GM13976 (cell line): ENCODE data around the gene RPL4.

Experiments used
- DNase-seq: peaks from one replicate; pipeline ENCODE4 v3.0.0; 2012; ENCODE audit warnings: low spot score
- CTCF ChIP-seq: IDR thresholded peaks from 2 replicates; pipeline ENCODE4 v1.5.1; 2012; ENCODE audit warnings: borderline replicate concordance, mild to moderate bottlenecking; ENCODE audit not compliant: insufficient read depth; ENCODE audit errors: extremely low read depth, missing control alignments, control extremely low read depth
- in situ Hi-C: fragments of 300-500 bp; cut with MboI; formaldehyde crosslinking; loops from one replicate; pipeline ENCODE4 v1.12.0; 2022; ENCODE audit warnings: low sequenced_read_pairs, mixed read lengths, inconsistent platforms; ENCODE audit not compliant: unreplicated experiment

The RPL4 gene

GRCh38 chr15:66498501-66499386, 5.9 kb downstream of the RPL4 start:
- in situ Hi-C loops = loop anchor here (10.0 kb wide), 1 partner anchor 114 kb away; the partner anchor contains the start of gene MAP2K1
- DNase-seq = no peak
- peak; percentile 25 for TF ChIP-seq CTCF

GRCh38 chr15:66497502-66498455, 6.9 kb downstream of the RPL4 start, which contains the start of gene SNAPC5:
Gene SNAPC5 (minus strand): TSS chr15:66497762. CDS start chr15:66497731, 31 bp downstream.
- peak; percentile 96 for TF ChIP-seq CTCF
- DNase-seq = peak; percentile 93
- in situ Hi-C loops = loop anchor here (10.0 kb wide), 1 partner anchor 113 kb away; the partner anchor contains the start of gene MAP2K1

GRCh38 chr15:66496951-66497501, 7.6 kb downstream of the RPL4 start:
- in situ Hi-C loops = loop anchor here (10.0 kb wide), 1 partner anchor 112 kb away; the partner anchor contains the start of gene MAP2K1
- no peak for TF ChIP-seq CTCF
- peak; percentile 34 for DNase-seq

- no peak for TF ChIP-seq CTCF
- in situ Hi-C loops = loop anchor here (10.0 kb wide), 1 partner anchor 109 kb away; the partner anchor contains the start of gene MAP2K1
- no peak for DNase-seq
Observed at GRCh38 chr15:66494262-66494661, 10.4 kb downstream of the RPL4 start.

- no peak for TF ChIP-seq CTCF
- DNase-seq = no peak
- in situ Hi-C loops = loop anchor here (10.0 kb wide), 1 partner anchor 107 kb away; the partner anchor contains the start of gene MAP2K1
Observed at GRCh38 chr15:66491846-66492245, 12.8 kb downstream of the RPL4 start.
